Activated T-helper 1 cell treated with anti-CD3 and anti-CD28 coated beads, Interleukin-2, amount 50 U/mL, for 16 hours (primary cell): ENCODE results near the gene ULK4.

Experiments used
- DNase-seq, 2 donors: peaks; one replicate each; pipeline ENCODE4 v3.0.0-alpha.2; 2020; ENCODE audit warnings: low read depth in 1 of 2, low spot score in 1 of 2

Gene ULK4

DNA sequence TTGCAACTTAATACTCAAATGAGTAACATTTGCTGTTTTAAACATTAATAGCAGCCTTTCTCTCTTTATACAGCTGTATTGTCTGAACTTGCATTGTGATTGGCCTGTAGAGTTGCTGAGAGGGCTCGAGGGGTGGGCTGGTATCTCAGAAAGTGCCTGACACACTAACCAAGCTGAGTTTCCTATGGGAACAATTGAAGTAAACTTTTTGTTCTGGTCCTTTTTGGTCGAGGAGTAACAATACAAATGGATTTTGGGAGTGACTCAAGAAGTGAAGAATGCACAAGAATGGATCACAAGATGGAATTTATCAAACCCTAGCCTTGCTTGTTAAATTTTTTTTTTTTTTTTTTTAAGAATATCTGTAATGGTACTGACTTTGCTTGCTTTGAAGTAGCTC is 722.3 kb downstream of the ULK4 start:
- DNase-seq, result no peak

- DNase-seq, result no peak
Observed at GRCh38 chr3:41237907-41238306, 724.0 kb downstream of the ULK4 start.

- DNase-seq, result no peak
Observed at GRCh38 chr3:41236228-41236627, 725.7 kb downstream of the ULK4 start.

DNA sequence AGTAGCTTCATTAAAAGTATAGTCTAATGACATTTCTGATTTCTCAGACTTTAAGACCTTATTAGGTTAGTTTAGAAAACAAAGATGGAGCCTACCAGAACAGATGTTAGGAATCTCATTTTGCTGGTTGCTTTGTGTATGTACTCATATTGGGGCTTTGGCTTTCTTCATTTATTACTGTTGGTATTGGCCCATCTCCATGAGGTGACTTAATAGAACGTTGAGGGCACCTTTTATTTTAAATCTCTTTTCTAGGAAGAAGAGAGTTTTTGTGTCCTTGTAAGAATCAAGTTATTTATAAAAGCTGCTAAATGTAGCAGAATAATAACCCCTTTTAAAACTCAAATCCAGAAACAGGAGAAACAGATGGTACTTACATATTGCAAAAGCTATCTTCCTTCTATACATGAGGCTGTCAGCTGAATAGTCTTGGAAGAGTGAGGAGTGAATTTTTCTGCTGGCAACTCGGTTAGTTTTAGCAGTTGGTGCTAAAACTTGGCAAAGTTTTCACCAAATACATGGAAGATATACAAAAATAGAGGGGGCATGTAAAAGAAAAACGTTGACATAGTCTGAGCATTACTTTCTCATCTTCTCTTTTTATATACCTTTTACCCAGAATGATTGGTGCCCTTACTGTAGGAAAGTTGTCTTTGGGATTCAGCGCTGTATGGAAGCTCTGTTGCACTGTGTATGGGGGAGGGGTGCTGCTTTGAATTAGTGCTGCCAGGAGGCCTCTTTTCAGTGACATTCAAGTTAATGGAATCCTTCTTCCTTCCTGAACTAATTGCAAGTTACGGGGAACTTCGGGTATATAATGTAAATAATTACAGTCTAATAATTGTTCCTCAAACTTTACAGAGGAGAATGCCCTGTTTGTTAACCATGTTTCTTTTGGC is 726.8 kb downstream of the ULK4 start:
- no peak for DNase-seq

- DNase-seq, result no peak
Observed at GRCh38 chr3:41224120-41224806, 737.6 kb downstream of the ULK4 start.

GRCh38 chr3:41223691-41224090 is 738.2 kb downstream of the ULK4 start:
- DNase-seq, result no peak

- DNase-seq, result no peak
Observed at GRCh38 chr3:41223078-41223477, 738.8 kb downstream of the ULK4 start.

DNA sequence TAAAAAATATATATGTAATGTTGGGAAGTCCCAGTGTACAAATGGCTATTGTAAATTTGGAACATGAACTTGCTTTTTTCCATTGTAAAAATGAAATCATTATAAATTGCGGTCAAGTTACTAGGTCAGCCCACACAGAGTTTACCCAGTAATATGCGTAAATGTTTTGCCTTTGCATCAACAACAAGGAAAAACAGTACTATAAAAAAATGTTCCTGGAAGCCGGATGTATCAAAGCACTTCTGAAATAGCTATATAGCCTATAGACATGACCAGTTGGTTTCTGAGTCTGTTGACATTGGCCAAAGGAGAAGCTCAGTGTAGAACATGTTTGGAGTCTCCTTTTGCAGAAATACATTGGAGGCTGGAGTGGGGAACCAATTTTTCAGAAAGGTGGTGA is 739.4 kb downstream of the ULK4 start:
- no peak for DNase-seq

GRCh38 chr3:41222012-41222411 is 739.9 kb downstream of the ULK4 start:
- no peak for DNase-seq

DNA sequence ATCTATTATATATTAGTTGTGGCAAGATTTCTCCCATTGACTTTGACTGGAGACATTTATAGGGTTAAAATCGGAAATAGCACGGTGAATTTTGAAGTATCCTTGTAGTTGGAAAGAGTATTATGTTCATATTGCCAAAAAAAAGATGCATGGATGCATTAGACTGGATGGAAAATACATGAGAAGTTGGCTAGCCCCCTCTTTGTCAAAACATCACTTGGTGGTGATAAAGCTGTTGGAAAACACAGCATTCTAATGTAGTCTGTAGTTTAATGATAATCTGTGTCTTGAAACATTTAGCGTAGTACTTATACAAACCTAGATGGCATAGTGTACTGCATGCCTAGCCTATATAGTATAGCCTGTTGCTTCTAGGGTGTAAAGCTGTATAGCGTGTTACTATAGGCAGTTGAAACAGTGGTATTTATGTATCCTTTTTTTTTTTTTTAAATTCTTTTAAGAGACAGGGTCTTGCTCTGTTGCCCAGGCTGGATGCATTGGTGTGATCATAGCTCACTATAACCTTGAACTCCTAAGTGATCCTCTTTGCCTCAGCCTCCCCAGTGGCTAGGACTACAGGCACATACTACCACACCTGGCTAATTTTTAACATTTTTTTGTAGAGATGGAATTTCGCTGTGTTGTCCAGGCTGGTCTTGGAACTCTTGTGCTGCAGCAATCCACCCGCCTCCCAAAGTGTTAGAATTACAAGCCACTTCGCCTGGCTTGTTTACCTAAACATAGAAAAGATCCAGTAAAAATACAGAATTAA is 740.8 kb downstream of the ULK4 start:
- no peak for DNase-seq

DNA sequence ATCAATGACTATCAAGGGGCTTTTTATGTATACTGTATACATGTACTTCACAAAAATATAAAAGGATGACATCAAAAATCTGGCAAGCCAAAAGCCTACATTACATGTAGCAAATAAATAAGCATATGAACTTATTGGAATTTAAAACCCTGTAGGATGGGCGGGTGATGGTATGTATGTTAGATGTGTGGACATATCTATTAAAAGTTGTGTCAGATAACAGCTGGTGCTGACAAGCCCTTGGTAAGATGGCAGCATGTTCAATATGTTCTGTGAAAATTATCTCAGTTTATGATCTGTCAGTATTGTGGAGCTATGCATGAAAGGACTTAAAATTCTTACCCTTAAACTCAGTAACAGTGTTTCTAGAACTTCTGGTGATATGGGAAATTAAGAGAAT is 742.5 kb downstream of the ULK4 start:
- no peak for DNase-seq

- DNase-seq, result no peak
Observed at GRCh38 chr3:41216993-41217392, 744.9 kb downstream of the ULK4 start.

DNA sequence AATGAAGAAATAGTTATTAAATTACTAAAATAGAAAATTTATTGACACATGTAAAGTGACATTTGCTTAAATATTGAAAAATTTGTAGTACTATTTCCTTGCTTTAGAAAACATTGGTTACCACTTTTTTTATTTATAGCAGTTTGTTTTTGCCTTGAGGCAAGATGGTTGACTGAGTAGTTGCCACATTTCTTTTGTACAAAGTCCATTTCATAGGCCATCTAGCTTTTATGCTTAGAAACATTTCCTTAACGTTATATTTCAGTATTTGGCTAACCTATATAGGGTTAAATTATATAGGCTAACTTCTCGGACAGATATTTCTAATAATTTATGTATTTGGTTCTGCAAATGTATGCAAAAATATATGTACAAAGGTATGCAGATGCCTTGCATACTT is 745.5 kb downstream of the ULK4 start:
- DNase-seq, result no peak

GRCh38 chr3:41213588-41213987 is 748.3 kb downstream of the ULK4 start:
- DNase-seq, result no peak

DNA sequence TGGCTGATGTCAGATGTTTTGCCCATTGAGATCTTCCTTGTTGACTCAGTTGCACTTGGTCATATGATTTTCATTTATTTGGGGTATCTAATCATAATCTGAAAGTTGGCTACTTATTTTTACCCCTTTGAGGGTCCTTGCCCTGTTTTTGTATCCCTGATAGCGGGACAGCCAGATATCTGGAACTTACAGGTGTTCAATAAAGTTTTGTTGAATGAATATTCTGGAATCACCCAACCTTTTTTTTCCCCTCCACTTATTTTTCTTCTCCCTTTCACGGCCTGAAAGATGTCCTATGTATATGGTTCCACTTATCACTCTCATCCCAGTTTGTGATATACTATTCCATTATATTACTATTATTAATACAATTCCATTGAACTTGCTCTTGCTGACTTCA is 749.8 kb downstream of the ULK4 start:
- no peak for DNase-seq

- DNase-seq, result no peak
Observed at GRCh38 chr3:41210966-41211365, 750.9 kb downstream of the ULK4 start.

- DNase-seq, result no peak
Observed at GRCh38 chr3:41209646-41210045, 752.3 kb downstream of the ULK4 start.

GRCh38 chr3:41208507-41209220 is 753.2 kb downstream of the ULK4 start:
- no peak for DNase-seq

GRCh38 chr3:41207355-41207754 is 754.5 kb downstream of the ULK4 start:
- no peak for DNase-seq

DNA sequence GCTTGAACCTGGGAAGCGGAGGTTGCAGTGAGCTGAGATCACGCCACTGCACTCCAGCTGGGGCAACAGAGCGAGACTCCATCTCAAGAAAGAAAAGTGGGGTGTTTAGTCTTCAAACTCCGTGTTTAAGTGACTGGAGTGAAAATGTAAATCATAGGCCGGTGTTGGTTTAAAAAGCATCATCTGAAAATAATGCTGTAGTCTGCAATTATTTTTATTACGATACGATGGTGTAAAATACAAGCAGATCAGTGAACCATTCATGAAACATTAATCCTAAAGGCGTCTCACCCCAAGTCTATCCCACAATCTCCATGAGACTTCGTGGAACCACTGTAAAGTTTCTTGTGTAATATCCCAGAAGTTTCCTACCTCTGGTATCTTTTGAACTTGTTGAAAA is 756.3 kb downstream of the ULK4 start:
- no peak for DNase-seq

GRCh38 chr3:41204369-41204768 is 757.5 kb downstream of the ULK4 start:
- DNase-seq, result no peak
